ENCODE data around the gene LINGO1. TPM values are rescaled to one million over a fixed set of nuclear protein-coding genes. Genes with fewer than 3 reads are reported as not detected.
A peak's percentile ranks its signal among the peaks of the same experiment; 100 is the strongest.

LINGO1 gene
- total and polyA plus RNA-seq, 2 of the 8 experiments (the other 6 are each of a cell fraction or from before 2014, with no cell fraction given), result 57.1 to 114 TPM

DNA sequence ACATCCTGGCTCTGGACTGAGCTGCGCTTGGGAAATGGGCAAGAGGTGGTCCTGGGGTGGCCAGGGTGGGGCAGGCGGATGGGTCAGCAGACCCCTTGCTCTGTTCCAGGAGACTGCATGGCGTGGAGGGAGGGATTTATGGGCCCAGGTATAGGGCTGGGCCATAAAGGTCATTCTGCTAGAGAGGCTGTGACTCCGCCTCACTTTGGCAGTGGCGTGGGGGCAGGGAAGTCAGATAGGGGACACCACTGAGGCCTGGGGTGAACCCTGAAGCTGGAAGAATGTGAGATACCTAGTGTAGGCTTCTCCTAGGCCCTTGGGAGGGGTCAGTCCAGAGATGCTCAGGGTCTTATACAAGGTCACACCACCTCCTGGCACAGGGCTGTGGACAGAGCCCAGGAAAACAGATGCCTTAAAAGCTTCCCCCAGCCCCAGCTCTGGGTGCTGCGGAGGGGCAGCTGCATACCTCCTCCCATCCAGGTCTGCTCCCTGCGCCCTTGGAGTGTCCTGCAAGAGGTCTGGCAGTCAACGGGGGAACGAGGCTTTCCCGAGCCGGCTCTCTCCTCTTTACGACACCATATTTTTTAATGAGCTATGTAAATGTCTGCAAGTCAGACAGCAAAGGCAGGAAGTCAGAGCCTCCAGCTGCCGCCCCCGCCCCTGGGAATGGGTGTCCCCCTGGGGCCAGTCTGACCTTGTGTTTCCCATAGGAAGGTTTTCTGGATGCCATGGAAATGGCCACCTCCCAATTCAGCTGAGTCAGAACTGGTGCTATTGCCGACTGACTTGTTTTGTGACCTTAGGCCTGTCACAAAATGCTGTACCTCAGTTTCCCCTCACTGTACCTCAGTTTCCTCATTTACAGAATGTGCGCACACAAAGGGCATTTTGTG lies 26.3 kb downstream of the LINGO1 start:
- Histone ChIP-seq H2BK5ac (ENCODE audit: low read depth, low read length) (peak overlapping the region; percentile 79; the same call in 1 of the 2 replicates), H3K18ac (ENCODE audit: extremely low read depth, low read length) (peak overlapping the region; percentile 38; the same call in 1 of the 2 replicates), H3K79me1 (ENCODE audit: low read depth, low read length) (no peaks in the 10 kb centered on the region), H3K27me3 (replicated peaks in 1 of 4; ENCODE audit: control insufficient read depth in 3 of 4, extremely low read depth in 1 of 4, insufficient read depth in 3 of 4, low read length in 3 of 4) (no peaks in the 10 kb centered on the region), H4K5ac (ENCODE audit: insufficient read length, low read depth, low read length) (no peak overlapping the region), H2BK15ac (ENCODE audit: low read length) (peak overlapping the region; percentile 73; the same call in 1 of the 2 replicates), H3K56ac (replicated peaks; ENCODE audit: insufficient read length, low read depth, low read length) (no peak overlapping the region), H3K14ac (ENCODE audit: insufficient read length) (no peak overlapping the region), H4K20me1 (replicated peaks in 1 of 2; ENCODE audit: control insufficient read depth in 1 of 2, insufficient read depth in 2 of 2, low read length in 2 of 2) (no peaks in the 10 kb centered on the region), H4K91ac (replicated peaks; ENCODE audit: insufficient read length, low read length) (peak overlapping the region; percentile 36), H2BK12ac (ENCODE audit: low read depth, low read length) (peak overlapping the region; percentile 97), H3K79me2 (ENCODE audit: control insufficient read depth in 1 of 2, insufficient read depth in 2 of 2, low read length in 2 of 2) (no peaks in the 10 kb centered on the region), H3K23me2 (ENCODE audit: low read depth, low read length) (peaks cover 4% of the 10 kb centered on the region; the same call in 1 of the 2 replicates), H4K8ac (ENCODE audit: extremely low read depth, insufficient read depth, low read length) (no peak overlapping the region), H3K9ac (replicated peaks in 1 of 4; ENCODE audit: extremely low read depth in 1 of 4, low read depth in 3 of 4, low read length in 3 of 4) (no peak overlapping the region; a peak in 1 of 7 replicates), H3K4me1 (replicated peaks in 1 of 4; ENCODE audit: control insufficient read depth in 3 of 4, insufficient read depth in 4 of 4, low read length in 3 of 4) (peaks cover 4 to 32% (median 17%) of the 10 kb centered on the region in 4 experiments), H2BK120ac (replicated peaks; ENCODE audit: low read depth, low read length) (peak overlapping the region; percentile 34), H3K27ac (ENCODE audit: low read depth, low read length) (no peak overlapping the region), H2AK5ac (ENCODE audit: low read depth, low read length) (peak overlapping the region; percentile 70; the same call in 1 of the 2 replicates), H3K36me3 (ENCODE audit: control insufficient read depth in 2 of 4, insufficient read depth in 4 of 4, low read length in 3 of 4) (no peaks in the 10 kb centered on the region), H3K4me2 (ENCODE audit: insufficient read depth in 1 of 2, low read depth in 2 of 2, low read length in 2 of 2) (no peak overlapping the region), H3K4me3 (ENCODE audit: extremely low read depth in 1 of 4, insufficient read depth in 2 of 4, low read depth in 3 of 4, low read length in 4 of 4) (no peak overlapping the region), H3K9me3 (ENCODE audit: insufficient read depth in 2 of 2, low read depth in 1 of 2, low read length in 1 of 2) (no peaks in the 10 kb centered on the region), H3K23ac (ENCODE audit: insufficient read length) (no peak overlapping the region), H2BK20ac (ENCODE audit: low read length) (peak overlapping the region; percentile 29), H2AFZ (ENCODE audit: low read length) (no peak overlapping the region), H3K4ac (replicated peaks; ENCODE audit: insufficient read length, low read depth, low read length) (no peak overlapping the region)
- ChIA-PET CTCF (ENCODE audit: partially characterized antibody) (interaction anchor here (1.0 to 17.9 kb wide), 10 partner anchors 9 to 215 kb away, joined by 3 to 161 read pairs (median 14); partner anchors contain the start of gene LINGO1), POLR2A (ENCODE audit: partially characterized antibody) (interaction anchor here (0.8 to 6.0 kb wide), 6 partner anchors 10 to 27 kb away, joined by 3 to 40 read pairs (median 10); partner anchors contain the start of gene LINGO1)
- no peak for TF ChIP-seq SP2 (IDR thresholded peaks at IDR 0.05; ENCODE audit: low read length)
- no peak for TF ChIP-seq HDAC2 (IDR thresholded peaks at IDR 0.05; ENCODE audit: borderline replicate concordance in 1 of 2, low read depth in 2 of 2, low read length in 2 of 2)
- TF ChIP-seq KDM5A (IDR thresholded peaks at IDR 0.05; ENCODE audit: low read length), result no peak
- peak; percentile 30; the same call in 1 of the 2 replicates for TF ChIP-seq MAFK (IDR thresholded peaks at IDR 0.05; ENCODE audit: low read depth, low read length)
- DNase-seq (ENCODE audit: low read depth in 1 of 2, low spot score in 2 of 2) (no peak), FAIRE-seq (no peak)
- WGBS, 2 experiments (ENCODE audit: extremely low coverage in 1 of 2, insufficient coverage in 1 of 2, insufficient read length in 1 of 2, insufficient replicate concordance in 2 of 2, low coverage in 1 of 2, low lambda C conversion rate in 2 of 2, missing lambda C conversion rate in 1 of 2), result 84% methylated on average over 16 of the region's 16 CpGs; no CpG with 5 or more reads in 1 of the 2 experiments

Data from H1 (cell line).